ENCODE measurements around the gene TIGD1. TPM values are rescaled to one million over a fixed set of nuclear protein-coding genes. Genes with fewer than 3 reads are reported as not detected.

TIGD1 gene
- total RNA-seq, 1 donor from 2014 or later: 14.6 TPM

DNA sequence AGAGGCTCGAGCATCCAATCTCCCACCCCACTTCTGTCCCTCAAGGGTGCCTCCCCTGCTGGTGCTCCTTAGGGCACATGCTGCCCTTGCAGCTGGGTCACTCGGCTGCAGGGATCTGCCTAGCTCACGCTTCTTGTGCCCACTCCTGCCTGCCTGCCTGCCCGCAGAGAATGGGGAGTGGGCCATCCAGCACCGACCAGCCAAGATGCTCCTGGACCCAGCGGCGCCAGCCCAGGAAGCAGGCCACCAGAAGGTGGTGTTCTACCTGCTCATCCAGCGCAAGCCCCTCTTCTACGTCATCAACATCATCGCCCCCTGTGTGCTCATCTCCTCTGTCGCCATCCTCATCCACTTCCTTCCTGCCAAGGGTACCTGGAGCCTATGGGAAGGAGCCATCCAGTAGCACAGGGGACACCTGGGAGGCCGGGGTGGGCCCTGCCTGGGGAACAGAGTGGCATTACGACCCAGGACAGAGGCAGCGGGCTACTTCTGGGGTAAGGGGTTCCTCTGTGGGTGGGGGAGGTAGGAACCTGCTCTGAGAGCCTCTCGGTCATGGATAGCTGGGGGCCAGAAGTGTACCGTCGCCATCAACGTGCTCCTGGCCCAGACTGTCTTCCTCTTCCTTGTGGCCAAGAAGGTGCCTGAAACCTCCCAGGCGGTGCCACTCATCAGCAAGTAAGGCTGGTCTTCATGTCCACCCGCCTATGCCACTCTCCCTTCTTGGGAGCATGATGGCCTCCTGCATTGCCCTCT is 7.5 kb downstream of the TIGD1 start:
- Histone ChIP-seq H3K27ac (no peak overlapping the region), H3K9me3 (ENCODE audit: low read depth) (no peaks in the 10 kb centered on the region), H3K4me3 (no peak overlapping the region), H3K79me2 (ENCODE audit: low read depth) (peaks cover 6% of the 10 kb centered on the region), H3K4me2 (no peak overlapping the region), H4K20me1 (ENCODE audit: low read depth) (no peaks in the 10 kb centered on the region), H3F3A (ENCODE audit: low read depth) (peaks cover 3% of the 10 kb centered on the region), H3K9ac (no peak overlapping the region), H2AFZ (replicated peaks) (no peak overlapping the region), H3K36me3 (no peaks in the 10 kb centered on the region), H3K4me1 (peaks cover 7% of the 10 kb centered on the region), H3K27me3 (no peaks in the 10 kb centered on the region)
- Mint-ChIP-seq H3K9me3 (peaks cover 2% of the 10 kb centered on the region), H3K4me3 (no peak overlapping the region), H3K4me1 (peaks cover 12% of the 10 kb centered on the region), H3K36me3 (peaks cover 15% of the 10 kb centered on the region), H3K27me3 (ENCODE audit: insufficient read depth, low read depth) (peaks cover 2% of the 10 kb centered on the region), H3K27ac (no peak overlapping the region)
- no peak for DNase-seq (ENCODE audit: low spot score)
- TF ChIP-seq, protein P1, sequence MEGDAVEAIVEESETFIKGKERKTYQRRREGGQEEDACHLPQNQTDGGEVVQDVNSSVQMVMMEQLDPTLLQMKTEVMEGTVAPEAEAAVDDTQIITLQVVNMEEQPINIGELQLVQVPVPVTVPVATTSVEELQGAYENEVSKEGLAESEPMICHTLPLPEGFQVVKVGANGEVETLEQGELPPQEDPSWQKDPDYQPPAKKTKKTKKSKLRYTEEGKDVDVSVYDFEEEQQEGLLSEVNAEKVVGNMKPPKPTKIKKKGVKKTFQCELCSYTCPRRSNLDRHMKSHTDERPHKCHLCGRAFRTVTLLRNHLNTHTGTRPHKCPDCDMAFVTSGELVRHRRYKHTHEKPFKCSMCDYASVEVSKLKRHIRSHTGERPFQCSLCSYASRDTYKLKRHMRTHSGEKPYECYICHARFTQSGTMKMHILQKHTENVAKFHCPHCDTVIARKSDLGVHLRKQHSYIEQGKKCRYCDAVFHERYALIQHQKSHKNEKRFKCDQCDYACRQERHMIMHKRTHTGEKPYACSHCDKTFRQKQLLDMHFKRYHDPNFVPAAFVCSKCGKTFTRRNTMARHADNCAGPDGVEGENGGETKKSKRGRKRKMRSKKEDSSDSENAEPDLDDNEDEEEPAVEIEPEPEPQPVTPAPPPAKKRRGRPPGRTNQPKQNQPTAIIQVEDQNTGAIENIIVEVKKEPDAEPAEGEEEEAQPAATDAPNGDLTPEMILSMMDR (IDR thresholded peaks at IDR 0.05): no peak
- TF ChIP-seq EZH2 (IDR thresholded peaks at IDR 0.05) (no peak), EZH2phosphoT487 (IDR thresholded peaks at IDR 0.05) (no peak)

DNA sequence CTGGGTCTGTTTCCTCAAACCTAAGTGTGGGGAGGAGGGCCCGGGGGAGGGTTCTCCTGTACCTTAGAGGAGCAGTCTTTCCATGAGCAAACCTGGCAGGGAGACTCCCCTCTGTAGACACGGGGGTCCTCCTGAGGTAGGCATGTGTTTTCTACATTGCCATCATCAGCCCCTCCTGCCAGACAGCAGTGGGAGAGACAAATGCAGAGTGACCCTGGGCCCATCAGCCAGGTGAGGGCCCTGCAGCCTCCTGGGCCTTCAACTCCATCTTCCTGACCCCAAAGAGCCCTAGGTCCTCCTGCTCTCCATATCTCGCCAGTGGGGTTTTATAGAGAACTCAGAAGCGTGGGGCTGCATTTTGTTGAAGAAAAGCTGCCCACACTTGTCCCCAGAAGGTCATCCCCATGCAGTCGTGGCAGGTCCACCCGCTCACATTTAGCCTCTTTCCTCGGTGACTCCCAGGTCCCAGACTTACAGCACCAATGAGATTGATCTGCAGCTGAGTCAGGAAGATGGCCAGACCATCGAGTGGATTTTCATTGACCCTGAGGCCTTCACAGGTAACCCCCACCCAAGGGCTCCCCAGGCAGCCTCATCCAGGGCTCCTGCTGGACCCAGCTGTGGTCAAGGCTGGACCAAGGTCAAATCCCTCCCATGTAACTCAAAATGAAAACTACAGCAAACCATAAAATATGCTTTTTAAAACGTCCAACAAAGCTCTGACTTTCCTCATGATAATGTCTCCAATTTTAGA is 8.2 kb downstream of the TIGD1 start:
- H3K27me3 Mint-ChIP-seq (ENCODE audit: insufficient read depth, low read depth): peaks cover 2% of the 10 kb centered on the region
- Histone ChIP-seq H2AFZ (replicated peaks) (no peak overlapping the region), H3K4me2 (no peak overlapping the region), H3K9me3 (ENCODE audit: low read depth) (no peaks in the 10 kb centered on the region), H3K36me3 (no peaks in the 10 kb centered on the region), H3K4me3 (no peak overlapping the region), H3K79me2 (ENCODE audit: low read depth) (no peaks in the 10 kb centered on the region), H3K27ac (no peak overlapping the region), H3K27me3 (no peaks in the 10 kb centered on the region), H3K9ac (no peak overlapping the region), H4K20me1 (ENCODE audit: low read depth) (no peaks in the 10 kb centered on the region), H3F3A (ENCODE audit: low read depth) (peaks cover 3% of the 10 kb centered on the region), H3K4me1 (peaks cover 7% of the 10 kb centered on the region)
- H3K27ac Mint-ChIP-seq: no peak overlapping the region
- peaks cover 12% of the 10 kb centered on the region for H3K4me1 Mint-ChIP-seq
- H3K4me3 Mint-ChIP-seq: no peak overlapping the region
- H3K9me3 Mint-ChIP-seq: peaks cover 2% of the 10 kb centered on the region
- DNase-seq (ENCODE audit: low spot score): no peak
- peaks cover 8% of the 10 kb centered on the region for H3K36me3 Mint-ChIP-seq
- TF ChIP-seq EZH2phosphoT487 (IDR thresholded peaks at IDR 0.05) (no peak), EZH2 (IDR thresholded peaks at IDR 0.05) (no peak)
- TF ChIP-seq, protein P1 (IDR thresholded peaks at IDR 0.05): no peak

GRCh38 chr2:232541195-232541960 is 9.0 kb downstream of the TIGD1 start:
- H3K4me2 ChIP-seq: no peak overlapping the region
- peaks cover 3% of the 10 kb centered on the region for H3F3A ChIP-seq (ENCODE audit: low read depth)
- Mint-ChIP-seq H3K27ac (no peak overlapping the region), H3K9me3 (no peaks in the 10 kb centered on the region), H3K4me3 (no peak overlapping the region), H3K27me3 (ENCODE audit: insufficient read depth, low read depth) (no peaks in the 10 kb centered on the region), H3K36me3 (peaks cover 4% of the 10 kb centered on the region), H3K4me1 (peaks cover 12% of the 10 kb centered on the region)
- H2AFZ ChIP-seq (replicated peaks): no peak overlapping the region
- no peaks in the 10 kb centered on the region for H3K9me3 ChIP-seq (ENCODE audit: low read depth)
- no peak for TF ChIP-seq EZH2 (IDR thresholded peaks at IDR 0.05)
- TF ChIP-seq, protein P1 (IDR thresholded peaks at IDR 0.05): no peak
- no peak for TF ChIP-seq EZH2phosphoT487 (IDR thresholded peaks at IDR 0.05)
- H4K20me1 ChIP-seq (ENCODE audit: low read depth): no peaks in the 10 kb centered on the region
- no peak overlapping the region for H3K4me3 ChIP-seq
- no peak overlapping the region for H3K27ac ChIP-seq
- no peak overlapping the region for H3K9ac ChIP-seq
- no peaks in the 10 kb centered on the region for H3K36me3 ChIP-seq
- H3K27me3 ChIP-seq: no peaks in the 10 kb centered on the region
- H3K4me1 ChIP-seq: peaks cover 7% of the 10 kb centered on the region
- H3K79me2 ChIP-seq (ENCODE audit: low read depth): no peaks in the 10 kb centered on the region
- DNase-seq (ENCODE audit: low spot score): no peak
